Activated naive CD8-positive, alpha-beta T cell treated with anti-CD3 and anti-CD28 coated beads, Interleukin-2, amount 10 ng/mL, durations not matched to agents 7 days and 5 days (primary cell): ENCODE results near the gene TGFBR1. TPM values are rescaled to one million over a fixed set of nuclear protein-coding genes. Genes with fewer than 3 reads are reported as not detected.

Experiments used
- ATAC-seq: fragments of 150-1000 bp; cut with Tn5 transposase; one replicate; pipeline ENCODE4 v1.10.0; 2021; ENCODE audit warnings: low read depth, moderate library complexity
- POLR2A ChIA-PET: fragments of 350-600 bp; sonication (Branson Sonifier 250); formaldehyde crosslinking; loops from one replicate; lab custom pipeline; 2021; ENCODE audit warnings: antibody characterized with exemption; lab: Charles Lee
- DNase-seq: peaks from one replicate; pipeline ENCODE4 v3.0.0; 2021
- H3K27ac Mint-ChIP-seq: one replicate; pipeline ENCODE4 v1.8.0; 2022; ENCODE audit warnings: mild to moderate bottlenecking, mixed read lengths
- H3K27me3 Mint-ChIP-seq: one replicate; pipeline ENCODE4 v1.8.0; 2022; ENCODE audit warnings: mild to moderate bottlenecking, moderate library complexity, mixed read lengths
- H3K36me3 Mint-ChIP-seq: one replicate; pipeline ENCODE4 v1.8.0; 2021; ENCODE audit warnings: mild to moderate bottlenecking, mixed read lengths
- H3K4me1 Mint-ChIP-seq: one replicate; pipeline ENCODE4 v1.8.0; 2021; ENCODE audit warnings: mixed read lengths
- H3K4me3 Mint-ChIP-seq: one replicate; pipeline ENCODE4 v1.8.0; 2022; ENCODE audit warnings: mild to moderate bottlenecking, moderate library complexity, mixed read lengths
- H3K9me3 Mint-ChIP-seq: one replicate; pipeline ENCODE4 v1.8.0; 2021; ENCODE audit warnings: mixed read lengths
- total RNA-seq, 2 experiments: library from RNA; stranded (reverse); gene quantifications; one replicate each; pipeline ENCODE4 v1.2.3, GENCODE V29; 2021

The TGFBR1 gene
- total RNA-seq, 2 experiments from 2014 or later: 82.7 to 83.5 TPM

- Mint-ChIP-seq H3K27ac (peak overlapping the region; percentile 18), H3K9me3 (peaks cover 11% of the 10 kb centered on the region), H3K27me3 (no peaks in the 10 kb centered on the region), H3K4me1 (peaks cover 44% of the 10 kb centered on the region), H3K36me3 (peaks cover 31% of the 10 kb centered on the region), H3K4me3 (peak overlapping the region; percentile 89)
- ATAC-seq (no peak), DNase-seq (no peak)
- POLR2A ChIA-PET: interaction anchor here (0.6 to 5.2 kb wide), 16 partner anchors 10 to 1202 kb away, joined by 3 to 85 read pairs (median 6); no protein-coding TSS in a partner anchor
These were observed 1.6 kb upstream of the TGFBR1 start for GRCh38 chr9:99103054-99103895.

- Mint-ChIP-seq H3K27me3 (no peaks in the 10 kb centered on the region), H3K36me3 (peaks cover 36% of the 10 kb centered on the region), H3K27ac (peak overlapping the region; percentile 95), H3K9me3 (peaks cover 8% of the 10 kb centered on the region), H3K4me3 (peak overlapping the region; percentile 89), H3K4me1 (peaks cover 50% of the 10 kb centered on the region)
- POLR2A ChIA-PET: interaction anchor here (0.6 to 5.2 kb wide), 19 partner anchors 10 to 98 kb away, joined by 3 to 85 read pairs (median 5); no protein-coding TSS in a partner anchor
- no peak for ATAC-seq
- DNase-seq: no peak
These were observed 933 bp upstream of the TGFBR1 start for GRCh38 chr9:99103901-99104458.

DNA sequence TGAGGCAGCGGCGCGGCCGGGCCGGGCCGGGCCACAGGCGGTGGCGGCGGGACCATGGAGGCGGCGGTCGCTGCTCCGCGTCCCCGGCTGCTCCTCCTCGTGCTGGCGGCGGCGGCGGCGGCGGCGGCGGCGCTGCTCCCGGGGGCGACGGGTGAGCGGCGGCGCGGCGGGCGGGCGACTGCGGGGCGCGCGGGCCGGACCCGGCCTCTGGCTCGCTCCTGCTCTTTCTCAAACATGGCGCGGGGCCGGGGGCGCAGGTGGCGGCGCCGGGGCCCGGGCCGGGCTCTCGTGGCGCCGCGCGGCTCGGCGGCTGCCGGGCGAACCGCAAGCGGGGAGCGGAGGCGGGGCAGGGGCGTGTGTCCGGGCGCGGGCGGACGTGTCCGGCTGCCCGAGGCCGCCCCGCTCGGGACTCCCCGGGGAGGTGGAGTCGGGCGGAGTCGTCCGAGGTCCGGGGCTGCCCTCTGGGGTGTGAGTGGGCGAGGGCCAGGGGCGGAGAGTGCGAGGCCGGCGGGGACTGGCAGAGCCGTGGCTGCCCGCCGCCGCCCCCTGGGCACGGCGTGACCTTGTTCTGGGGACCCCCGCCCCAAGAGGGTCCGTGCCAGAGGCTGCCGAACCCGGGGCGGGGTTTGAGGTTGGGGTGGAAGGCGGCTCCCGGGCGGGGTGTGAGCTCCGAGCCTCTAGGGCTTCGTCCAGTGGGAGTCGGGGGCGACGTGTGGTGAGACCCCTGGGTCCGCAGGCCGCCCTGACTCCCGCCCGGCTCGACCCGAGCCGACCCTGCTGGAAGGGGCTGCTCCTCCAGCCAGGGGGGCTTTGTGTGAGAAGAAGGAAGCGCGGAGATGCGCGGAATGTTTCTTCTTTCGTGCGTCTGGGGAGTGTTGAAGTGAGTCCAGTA is 485 bp downstream of the TGFBR1 start:
- ATAC-seq: peak; percentile 7
- DNase-seq: no peak
- peaks cover 37% of the 10 kb centered on the region for H3K36me3 Mint-ChIP-seq
- H3K27me3 Mint-ChIP-seq: no peaks in the 10 kb centered on the region
- POLR2A ChIA-PET: interaction anchor here (0.7 to 5.2 kb wide), 27 partner anchors 8 to 108 kb away, joined by 3 to 85 read pairs (median 5); no protein-coding TSS in a partner anchor
- H3K27ac Mint-ChIP-seq: peak overlapping the region; percentile 79
- peaks cover 3% of the 10 kb centered on the region for H3K9me3 Mint-ChIP-seq
- peaks cover 52% of the 10 kb centered on the region for H3K4me1 Mint-ChIP-seq
- peak overlapping the region; percentile 86 for H3K4me3 Mint-ChIP-seq

DNA sequence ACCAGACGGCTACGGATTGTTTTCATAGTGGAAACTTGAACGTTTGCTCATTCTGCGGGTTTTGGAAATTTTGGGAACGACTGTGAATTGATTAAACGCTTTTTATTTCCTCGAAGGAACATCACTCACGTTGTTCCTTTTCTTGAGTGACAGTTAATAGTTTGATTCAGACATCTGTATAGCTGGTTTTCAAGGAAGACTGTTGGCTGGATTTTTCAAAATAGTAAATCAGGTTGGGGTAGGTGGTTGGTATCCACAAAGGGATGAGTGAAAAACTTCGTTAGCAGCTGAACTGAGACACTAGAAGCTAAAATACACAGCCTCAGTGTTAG is 1.1 kb downstream of the TGFBR1 start:
- Mint-ChIP-seq H3K27ac (peak overlapping the region; percentile 79), H3K27me3 (no peaks in the 10 kb centered on the region), H3K4me1 (peaks cover 54% of the 10 kb centered on the region), H3K4me3 (peak overlapping the region; percentile 86), H3K36me3 (peaks cover 36% of the 10 kb centered on the region), H3K9me3 (peaks cover 1% of the 10 kb centered on the region)
- DNase-seq (no peak), ATAC-seq (no peak)
- POLR2A ChIA-PET: interaction anchor here (0.8 to 5.2 kb wide), 10 partner anchors 13 to 109 kb away, joined by 3 to 85 read pairs (median 8); no protein-coding TSS in a partner anchor

DNA sequence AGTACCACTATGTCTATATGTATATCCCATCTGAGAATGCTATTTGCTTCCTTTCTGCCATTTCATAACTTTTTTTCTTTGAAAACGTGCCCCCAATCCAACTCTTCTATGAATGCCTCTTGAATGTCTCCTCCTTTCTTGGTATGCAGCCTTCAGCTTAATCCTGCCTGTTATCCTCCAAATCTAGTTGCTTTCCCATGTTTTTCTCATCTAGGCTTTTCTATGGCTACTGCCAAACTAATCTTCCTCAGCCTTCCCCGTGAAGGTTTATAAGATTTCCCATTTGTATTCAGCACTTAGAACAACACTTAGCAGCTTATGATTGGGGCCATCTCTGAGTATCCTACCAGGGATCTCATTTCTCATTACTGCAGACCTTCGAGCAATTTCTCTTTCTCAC is 2.5 kb downstream of the TGFBR1 start:
- Mint-ChIP-seq H3K36me3 (peaks cover 41% of the 10 kb centered on the region), H3K9me3 (no peaks in the 10 kb centered on the region), H3K4me3 (peak overlapping the region; percentile 86), H3K27me3 (no peaks in the 10 kb centered on the region), H3K4me1 (peaks cover 62% of the 10 kb centered on the region), H3K27ac (peak overlapping the region; percentile 59)
- POLR2A ChIA-PET: interaction anchor here (0.8 to 5.2 kb wide), 6 partner anchors 9 to 93 kb away, joined by 3 to 52 read pairs (median 6); no protein-coding TSS in a partner anchor
- DNase-seq (no peak), ATAC-seq (no peak)

- POLR2A ChIA-PET: interaction anchor here (1.2 to 1.3 kb wide), 2 partner anchors 9 to 94 kb away, joined by 3 to 4 read pairs; no protein-coding TSS in a partner anchor
- H3K27me3 Mint-ChIP-seq: no peaks in the 10 kb centered on the region
- H3K4me3 Mint-ChIP-seq: peak overlapping the region; percentile 86
- DNase-seq: no peak
- ATAC-seq: no peak
- peaks cover 66% of the 10 kb centered on the region for H3K4me1 Mint-ChIP-seq
- H3K27ac Mint-ChIP-seq: peak overlapping the region; percentile 18
- no peaks in the 10 kb centered on the region for H3K9me3 Mint-ChIP-seq
- H3K36me3 Mint-ChIP-seq: peaks cover 41% of the 10 kb centered on the region
These were observed 3.2 kb downstream of the TGFBR1 start for GRCh38 chr9:99108131-99108530.

DNA sequence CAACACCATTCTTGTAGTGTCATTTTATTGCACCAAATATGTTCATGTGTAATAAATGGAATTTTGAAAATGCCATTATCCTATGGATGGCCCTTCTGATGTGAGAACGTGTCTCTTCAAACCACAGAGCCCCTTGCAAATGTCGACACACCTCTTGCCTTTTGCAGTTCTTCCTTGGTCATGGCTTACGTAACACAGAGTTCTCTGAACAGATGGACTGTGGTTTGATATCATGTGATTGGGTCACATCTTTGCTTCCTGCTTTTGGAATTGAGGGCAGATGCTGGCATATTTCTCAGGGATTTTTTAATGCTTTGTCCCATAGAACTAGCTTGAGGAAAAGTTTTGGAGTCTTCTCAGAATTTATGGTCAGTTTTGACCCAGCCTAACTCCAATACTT is 4.6 kb downstream of the TGFBR1 start:
- ATAC-seq: no peak
- no peak for DNase-seq
- no peaks in the 10 kb centered on the region for H3K9me3 Mint-ChIP-seq
- peaks cover 44% of the 10 kb centered on the region for H3K36me3 Mint-ChIP-seq
- H3K4me3 Mint-ChIP-seq: peak overlapping the region; percentile 39
- no peak overlapping the region for H3K27ac Mint-ChIP-seq
- no peaks in the 10 kb centered on the region for H3K27me3 Mint-ChIP-seq
- H3K4me1 Mint-ChIP-seq: peaks cover 65% of the 10 kb centered on the region
- POLR2A ChIA-PET: no interaction called here

DNA sequence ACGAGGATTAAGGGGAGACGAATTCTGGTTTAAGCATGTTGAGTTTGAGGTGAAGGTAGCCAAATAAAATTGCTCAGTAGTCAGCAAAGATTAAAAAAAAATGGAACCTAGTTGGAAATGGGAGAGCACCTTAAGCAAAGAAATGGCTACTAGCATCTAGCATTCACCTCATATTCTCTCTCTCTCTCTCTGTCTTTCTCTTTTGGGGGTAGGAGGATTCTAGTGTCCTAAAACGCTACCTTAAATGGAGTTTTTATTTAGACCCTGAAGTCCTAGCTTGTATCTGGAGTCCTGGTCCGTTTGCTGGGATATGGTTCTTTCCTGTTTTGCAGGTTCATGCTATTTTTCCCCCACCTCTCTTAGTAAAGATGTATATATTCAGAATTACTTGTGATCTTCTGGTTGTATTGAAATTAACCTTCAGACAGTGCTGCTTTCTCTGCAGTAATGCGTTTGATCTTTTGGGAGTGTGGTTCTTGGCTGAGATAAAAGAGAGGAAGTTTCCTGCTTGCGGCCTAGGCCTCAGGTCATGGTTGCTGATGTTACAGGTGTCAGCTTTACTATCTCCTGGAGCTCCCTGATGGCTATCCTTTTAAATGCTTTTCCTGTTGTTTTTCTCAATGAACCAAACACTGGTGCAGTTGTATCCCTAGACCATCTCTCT is 8.0 kb downstream of the TGFBR1 start:
- Mint-ChIP-seq H3K27ac (peak overlapping the region; percentile 78), H3K27me3 (no peaks in the 10 kb centered on the region), H3K36me3 (peaks cover 44% of the 10 kb centered on the region), H3K9me3 (no peaks in the 10 kb centered on the region), H3K4me3 (peak overlapping the region; percentile 76), H3K4me1 (peaks cover 72% of the 10 kb centered on the region)
- ATAC-seq (peak; percentile 90), DNase-seq (no peak)
- POLR2A ChIA-PET: interaction anchor here (0.7 to 2.2 kb wide), 9 partner anchors 9 to 112 kb away, joined by 3 to 15 read pairs (median 4); partner anchors contain the start of gene TGFBR1

- H3K27me3 Mint-ChIP-seq: no peaks in the 10 kb centered on the region
- H3K36me3 Mint-ChIP-seq: peaks cover 42% of the 10 kb centered on the region
- H3K9me3 Mint-ChIP-seq: no peaks in the 10 kb centered on the region
- POLR2A ChIA-PET: interaction anchor here (0.7 to 2.2 kb wide), 9 partner anchors 10 to 113 kb away, joined by 3 to 15 read pairs (median 4); partner anchors contain the start of gene TGFBR1
- ATAC-seq (no peak), DNase-seq (no peak)
- peak overlapping the region; percentile 76 for H3K4me3 Mint-ChIP-seq
- H3K4me1 Mint-ChIP-seq: peaks cover 71% of the 10 kb centered on the region
- peak overlapping the region; percentile 78 for H3K27ac Mint-ChIP-seq
These were observed 8.6 kb downstream of the TGFBR1 start for GRCh38 chr9:99113414-99114048.

- H3K4me3 Mint-ChIP-seq: peak overlapping the region; percentile 14
- no peaks in the 10 kb centered on the region for H3K9me3 Mint-ChIP-seq
- no peak overlapping the region for H3K27ac Mint-ChIP-seq
- DNase-seq (no peak), ATAC-seq (no peak)
- POLR2A ChIA-PET: interaction anchor here (1.2 to 2.2 kb wide), 6 partner anchors 10 to 113 kb away, joined by 3 to 15 read pairs (median 4); partner anchors contain the start of gene TGFBR1
- no peaks in the 10 kb centered on the region for H3K27me3 Mint-ChIP-seq
- peaks cover 41% of the 10 kb centered on the region for H3K36me3 Mint-ChIP-seq
- peaks cover 70% of the 10 kb centered on the region for H3K4me1 Mint-ChIP-seq
These were observed 9.1 kb downstream of the TGFBR1 start for GRCh38 chr9:99114049-99114440.

GRCh38 chr9:99114846-99115500 is 10.1 kb downstream of the TGFBR1 start:
- POLR2A ChIA-PET: interaction anchor here (0.6 to 2.2 kb wide), 3 partner anchors 10 to 103 kb away, joined by 3 to 4 read pairs (median 3); no protein-coding TSS in a partner anchor
- H3K27ac Mint-ChIP-seq: no peak overlapping the region

More at GRCh38 chr9:99114846-99115500, 10.1 kb downstream of the TGFBR1 start:
- DNase-seq (no peak), ATAC-seq (no peak)
- Mint-ChIP-seq H3K4me1 (peaks cover 70% of the 10 kb centered on the region), H3K27me3 (no peaks in the 10 kb centered on the region), H3K4me3 (no peak overlapping the region), H3K36me3 (peaks cover 37% of the 10 kb centered on the region), H3K9me3 (no peaks in the 10 kb centered on the region)
